ENCODE data around the gene NANS. TPM values are rescaled to one million over a fixed set of nuclear protein-coding genes. Genes with fewer than 3 reads are reported as not detected.
"Not testable (repeated sequence)": the region's sequence is repeated elsewhere in the genome, so short reads cannot be mapped to it uniquely, and the experiment has no call there.

Gene NANS
- total RNA-seq, 1 donor from 2014 or later, result 54.8 TPM

- Mint-ChIP-seq H3K36me3 (ENCODE audit: low read depth) (peaks cover 16% of the 10 kb centered on the region), H3K9me3 (ENCODE audit: low read depth) (no peaks in the 10 kb centered on the region), H3K27ac (ENCODE audit: unreplicated experiment) (no peak overlapping the region), H3K4me1 (ENCODE audit: low read depth) (peaks cover 5% of the 10 kb centered on the region), H3K27me3 (ENCODE audit: low read depth) (no peaks in the 10 kb centered on the region), H3K4me3 (ENCODE audit: unreplicated experiment) (peak overlapping the region; percentile 19)
- TF ChIP-seq CTCF (IDR thresholded peaks at IDR 0.05), result no peak
- DNase-seq (ENCODE audit: low spot score), result no peak
Observed at GRCh38 chr9:98086461-98086860, 29.9 kb downstream of the NANS start.

GRCh38 chr9:98087420-98088354 is 31.2 kb downstream of the NANS start:
- Mint-ChIP-seq H3K9me3 (ENCODE audit: low read depth) (no peaks in the 10 kb centered on the region), H3K27me3 (ENCODE audit: low read depth) (no peaks in the 10 kb centered on the region), H3K27ac (ENCODE audit: unreplicated experiment) (no peak overlapping the region), H3K4me1 (ENCODE audit: low read depth) (peaks cover 5% of the 10 kb centered on the region), H3K36me3 (ENCODE audit: low read depth) (peaks cover 5% of the 10 kb centered on the region), H3K4me3 (ENCODE audit: unreplicated experiment) (peak overlapping the region; percentile 46)
- DNase-seq (ENCODE audit: low spot score), result no peak
- peak; percentile 23 for TF ChIP-seq CTCF (IDR thresholded peaks at IDR 0.05)

- H3K36me3 Mint-ChIP-seq (ENCODE audit: low read depth); H3K27me3 Mint-ChIP-seq (ENCODE audit: low read depth); H3K27ac Mint-ChIP-seq (ENCODE audit: unreplicated experiment); H3K4me1 Mint-ChIP-seq (ENCODE audit: low read depth); DNase-seq (ENCODE audit: low spot score); H3K9me3 Mint-ChIP-seq (ENCODE audit: low read depth); H3K4me3 Mint-ChIP-seq (ENCODE audit: unreplicated experiment): not testable (repeated sequence)
- peak; percentile 20 for TF ChIP-seq CTCF (IDR thresholded peaks at IDR 0.05)
Observed at GRCh38 chr9:98090674-98091073, 34.1 kb downstream of the NANS start.

- Mint-ChIP-seq H3K4me1 (ENCODE audit: low read depth) (peaks cover 2% of the 10 kb centered on the region), H3K27ac (ENCODE audit: unreplicated experiment) (no peak overlapping the region), H3K36me3 (ENCODE audit: low read depth) (no peaks in the 10 kb centered on the region), H3K9me3 (ENCODE audit: low read depth) (no peaks in the 10 kb centered on the region), H3K27me3 (ENCODE audit: low read depth) (peaks cover 2% of the 10 kb centered on the region), H3K4me3 (ENCODE audit: unreplicated experiment) (no peak overlapping the region)
- no peak for TF ChIP-seq CTCF (IDR thresholded peaks at IDR 0.05)
- DNase-seq (ENCODE audit: low spot score), result no peak
Observed at GRCh38 chr9:98091735-98092612, 35.4 kb downstream of the NANS start.

- Mint-ChIP-seq H3K4me1 (ENCODE audit: low read depth) (no peaks in the 10 kb centered on the region), H3K9me3 (ENCODE audit: low read depth) (no peaks in the 10 kb centered on the region), H3K36me3 (ENCODE audit: low read depth) (no peaks in the 10 kb centered on the region), H3K27me3 (ENCODE audit: low read depth) (peaks cover 2% of the 10 kb centered on the region), H3K27ac (ENCODE audit: unreplicated experiment) (no peak overlapping the region), H3K4me3 (ENCODE audit: unreplicated experiment) (no peak overlapping the region)
- no peak for DNase-seq (ENCODE audit: low spot score)
- no peak for TF ChIP-seq CTCF (IDR thresholded peaks at IDR 0.05)
Observed at GRCh38 chr9:98092613-98092931, 36.0 kb downstream of the NANS start.
